ENCODE results near the gene VIPAS39. TPM values are rescaled to one million over a fixed set of nuclear protein-coding genes. Genes with fewer than 3 reads are reported as not detected.

The VIPAS39 gene
- total and polyA plus RNA-seq, 12 donors: 11.2 to 36.3 (median 18.9) TPM

GRCh38 chr14:77436042-77436441 lies 21.4 kb downstream of the VIPAS39 start:
- intact Hi-C loops (cut with DNase I): no loop called here
- Histone ChIP-seq H3K36me3 (replicated peaks in 1 of 2) (peaks cover 0 to 67% of the 10 kb centered on the region in 2 donors), H3K4me1 (replicated peaks in 1 of 2) (no peaks in the 10 kb centered on the region), H3K4me3 (no peak overlapping the region), H3K9me3 (replicated peaks in 1 of 3) (no peaks in the 10 kb centered on the region), H3K27ac (no peak overlapping the region), H3K27me3 (no peaks in the 10 kb centered on the region)
- no peak for TF ChIP-seq POLR2A (IDR thresholded peaks at IDR 0.05)
- TF ChIP-seq, protein P1, sequence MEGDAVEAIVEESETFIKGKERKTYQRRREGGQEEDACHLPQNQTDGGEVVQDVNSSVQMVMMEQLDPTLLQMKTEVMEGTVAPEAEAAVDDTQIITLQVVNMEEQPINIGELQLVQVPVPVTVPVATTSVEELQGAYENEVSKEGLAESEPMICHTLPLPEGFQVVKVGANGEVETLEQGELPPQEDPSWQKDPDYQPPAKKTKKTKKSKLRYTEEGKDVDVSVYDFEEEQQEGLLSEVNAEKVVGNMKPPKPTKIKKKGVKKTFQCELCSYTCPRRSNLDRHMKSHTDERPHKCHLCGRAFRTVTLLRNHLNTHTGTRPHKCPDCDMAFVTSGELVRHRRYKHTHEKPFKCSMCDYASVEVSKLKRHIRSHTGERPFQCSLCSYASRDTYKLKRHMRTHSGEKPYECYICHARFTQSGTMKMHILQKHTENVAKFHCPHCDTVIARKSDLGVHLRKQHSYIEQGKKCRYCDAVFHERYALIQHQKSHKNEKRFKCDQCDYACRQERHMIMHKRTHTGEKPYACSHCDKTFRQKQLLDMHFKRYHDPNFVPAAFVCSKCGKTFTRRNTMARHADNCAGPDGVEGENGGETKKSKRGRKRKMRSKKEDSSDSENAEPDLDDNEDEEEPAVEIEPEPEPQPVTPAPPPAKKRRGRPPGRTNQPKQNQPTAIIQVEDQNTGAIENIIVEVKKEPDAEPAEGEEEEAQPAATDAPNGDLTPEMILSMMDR (IDR thresholded peaks at IDR 0.05): no peak
- no peak for DNase-seq
- 92 to 98% (median 95%) methylated on average over 3 of the region's 3 CpGs for WGBS, 4 donors

GRCh38 chr14:77426396-77426795 lies 31.0 kb downstream of the VIPAS39 start:
- H3K4me3 ChIP-seq: no peak overlapping the region
- 91 to 98% (median 93%) methylated on average over 3 of the region's 3 CpGs for WGBS, 4 donors
- TF ChIP-seq POLR2A (IDR thresholded peaks at IDR 0.05): no peak
- TF ChIP-seq, protein P1 (IDR thresholded peaks at IDR 0.05): no peak
- no peak overlapping the region for H3K27ac ChIP-seq
- intact Hi-C loops (cut with DNase I): no loop called here
- no peak for DNase-seq
- no peaks in the 10 kb centered on the region for H3K27me3 ChIP-seq
- H3K9me3 ChIP-seq (replicated peaks in 1 of 3): no peaks in the 10 kb centered on the region
- H3K36me3 ChIP-seq (replicated peaks in 1 of 2): peaks cover 0 to 74% of the 10 kb centered on the region in 2 donors
- no peaks in the 10 kb centered on the region for H3K4me1 ChIP-seq (replicated peaks in 1 of 2)

- 94 to 98% (median 95%) methylated on average over 3 of the region's 3 CpGs for WGBS, 4 donors
- Histone ChIP-seq H3K4me3 (no peak overlapping the region), H3K27ac (no peak overlapping the region), H3K9me3 (replicated peaks in 1 of 3) (no peaks in the 10 kb centered on the region), H3K4me1 (replicated peaks in 1 of 2) (no peaks in the 10 kb centered on the region), H3K27me3 (no peaks in the 10 kb centered on the region), H3K36me3 (replicated peaks in 1 of 2) (peaks cover 0 to 63% of the 10 kb centered on the region in 2 donors)
- no peak for DNase-seq
- TF ChIP-seq POLR2A (IDR thresholded peaks at IDR 0.05): no peak
- TF ChIP-seq, protein P1 (IDR thresholded peaks at IDR 0.05): no peak
- intact Hi-C loops (cut with DNase I): no loop called here
These were observed 32.5 kb downstream of the VIPAS39 start for GRCh38 chr14:77424862-77425261.

GRCh38 chr14:77423423-77423822 lies 34.0 kb downstream of the VIPAS39 start, which contains the start of gene NOXRED1:
Gene NOXRED1 (minus strand): TSS chr14:77423523. CDS start chr14:77422889, 634 bp downstream.
- TF ChIP-seq, protein P1 (IDR thresholded peaks at IDR 0.05): no peak
- no peak for TF ChIP-seq POLR2A (IDR thresholded peaks at IDR 0.05)
- peaks cover 0 to 49% of the 10 kb centered on the region in 2 donors for H3K36me3 ChIP-seq (replicated peaks in 1 of 2)
- H3K9me3 ChIP-seq (replicated peaks in 1 of 3): no peaks in the 10 kb centered on the region
- H3K4me1 ChIP-seq (replicated peaks in 1 of 2): no peaks in the 10 kb centered on the region
- no peak within 1 kb of the TSS for H3K27ac ChIP-seq
- H3K27me3 ChIP-seq: no peaks in the 10 kb centered on the region
- no peak within 1 kb of the TSS for H3K4me3 ChIP-seq
- 94 to 100% (median 98%) methylated on average over 1 of the region's 1 CpG for WGBS, 4 donors
- no peak for DNase-seq
- intact Hi-C loops (cut with DNase I): no loop called here
